Ectodermal cell (in vitro differentiated cells): ENCODE data around the gene JMJD1C.

Experiments used
- H3K27ac ChIP-seq: 2 replicates; pipeline ENCODE4 v1.7.0; 2013; ENCODE audit warnings: mild to moderate bottlenecking, low read depth, low read length; ENCODE audit not compliant: insufficient read depth, poor library complexity, severe bottlenecking
- H3K27me3 ChIP-seq: 2 replicates; pipeline ENCODE4 v1.7.0; 2013; ENCODE audit warnings: mild to moderate bottlenecking, low read length; ENCODE audit not compliant: insufficient read depth, control insufficient read depth, poor library complexity, severe bottlenecking
- H3K36me3 ChIP-seq: one replicate; pipeline ENCODE4 v1.7.0; 2013; ENCODE audit warnings: low read length; ENCODE audit not compliant: control insufficient read depth, insufficient read depth
- H3K4me1 ChIP-seq: one replicate; pipeline ENCODE4 v1.7.0; 2013; ENCODE audit warnings: low read length; ENCODE audit not compliant: control insufficient read depth, insufficient read depth
- H3K4me3 ChIP-seq: 2 replicates; pipeline ENCODE4 v1.7.0; 2013; ENCODE audit warnings: low read depth, low read length, control low read depth; ENCODE audit not compliant: insufficient read depth
- H3K9me3 ChIP-seq: 2 replicates; pipeline ENCODE4 v1.7.0; 2013; ENCODE audit warnings: mild to moderate bottlenecking, low read length, moderate library complexity; ENCODE audit not compliant: control insufficient read depth
- WGBS, 2 experiments: methylation state at CpG; one replicate each; pipeline ENCODE4 v1.1.7; 2013; ENCODE audit warnings: missing lambda C conversion rate in 2 of 2; 5-methylcytosine and 5-hydroxymethylcytosine counted together

Gene JMJD1C

GRCh38 chr10:63366933-63367332, 98.8 kb downstream of the JMJD1C start:
- H3K36me3 ChIP-seq = no peaks in the 10 kb centered on the region
- no peaks in the 10 kb centered on the region for H3K9me3 ChIP-seq
- no peaks in the 10 kb centered on the region for H3K27me3 ChIP-seq
- no peak overlapping the region for H3K27ac ChIP-seq
- no peak overlapping the region for H3K4me3 ChIP-seq
- 93 to 98% methylated on average over 1 of the region's 1 CpG for WGBS, 2 experiments
- no peaks in the 10 kb centered on the region for H3K4me1 ChIP-seq

GRCh38 chr10:63365976-63366765, 99.6 kb downstream of the JMJD1C start:
- no peak overlapping the region for H3K27ac ChIP-seq
- WGBS, 2 experiments = 94 to 98% methylated on average over 1 to 2 of the region's 2 CpGs
- H3K4me1 ChIP-seq = no peaks in the 10 kb centered on the region
- no peaks in the 10 kb centered on the region for H3K9me3 ChIP-seq
- H3K36me3 ChIP-seq = no peaks in the 10 kb centered on the region
- no peak overlapping the region for H3K4me3 ChIP-seq
- H3K27me3 ChIP-seq = no peaks in the 10 kb centered on the region

- Histone ChIP-seq H3K27me3 (no peaks in the 10 kb centered on the region), H3K9me3 (no peaks in the 10 kb centered on the region), H3K27ac (no peak overlapping the region), H3K36me3 (no peaks in the 10 kb centered on the region), H3K4me1 (no peaks in the 10 kb centered on the region), H3K4me3 (no peak overlapping the region)
- 94 to 95% methylated on average over 2 of the region's 2 CpGs for WGBS, 2 experiments
Observed at GRCh38 chr10:63364918-63365317, 100.9 kb downstream of the JMJD1C start.

- Histone ChIP-seq H3K36me3 (no peaks in the 10 kb centered on the region), H3K9me3 (no peaks in the 10 kb centered on the region), H3K4me1 (no peaks in the 10 kb centered on the region), H3K4me3 (no peak overlapping the region), H3K27me3 (no peaks in the 10 kb centered on the region), H3K27ac (no peak overlapping the region)
- WGBS, 2 experiments = 91 to 94% methylated on average over 7 of the region's 7 CpGs
Observed at GRCh38 chr10:63363951-63364350, 101.8 kb downstream of the JMJD1C start.

GRCh38 chr10:63355682-63356081, 110.1 kb downstream of the JMJD1C start:
- Histone ChIP-seq H3K27ac (no peak overlapping the region), H3K9me3 (no peaks in the 10 kb centered on the region), H3K4me1 (no peaks in the 10 kb centered on the region), H3K36me3 (no peaks in the 10 kb centered on the region), H3K27me3 (no peaks in the 10 kb centered on the region), H3K4me3 (no peak overlapping the region)
- 95 to 97% methylated on average over 2 of the region's 2 CpGs for WGBS, 2 experiments

GRCh38 chr10:63352976-63353375, 112.8 kb downstream of the JMJD1C start:
- no peak overlapping the region for H3K4me3 ChIP-seq
- no peaks in the 10 kb centered on the region for H3K9me3 ChIP-seq
- no peak overlapping the region for H3K27ac ChIP-seq
- no peaks in the 10 kb centered on the region for H3K27me3 ChIP-seq
- H3K4me1 ChIP-seq = no peaks in the 10 kb centered on the region
- H3K36me3 ChIP-seq = no peaks in the 10 kb centered on the region
- WGBS, 2 experiments = 89 to 95% methylated on average over 2 to 3 of the region's 3 CpGs

- no peaks in the 10 kb centered on the region for H3K4me1 ChIP-seq
- no peak overlapping the region for H3K4me3 ChIP-seq
- no peaks in the 10 kb centered on the region for H3K27me3 ChIP-seq
- no peaks in the 10 kb centered on the region for H3K9me3 ChIP-seq
- no peaks in the 10 kb centered on the region for H3K36me3 ChIP-seq
- 92 to 96% methylated on average over 3 of the region's 3 CpGs for WGBS, 2 experiments
- H3K27ac ChIP-seq = no peak overlapping the region
Observed at GRCh38 chr10:63348245-63348850, 117.4 kb downstream of the JMJD1C start.

- Histone ChIP-seq H3K9me3 (no peaks in the 10 kb centered on the region), H3K4me1 (no peaks in the 10 kb centered on the region), H3K36me3 (no peaks in the 10 kb centered on the region), H3K27me3 (no peaks in the 10 kb centered on the region), H3K27ac (no peak overlapping the region), H3K4me3 (no peak overlapping the region)
Observed at GRCh38 chr10:63346015-63346441, 119.7 kb downstream of the JMJD1C start.

- no peak overlapping the region for H3K4me3 ChIP-seq
- no peaks in the 10 kb centered on the region for H3K36me3 ChIP-seq
- 100% methylated on average over 1 of the region's 1 CpG for WGBS, 2 experiments
- no peaks in the 10 kb centered on the region for H3K9me3 ChIP-seq
- no peaks in the 10 kb centered on the region for H3K4me1 ChIP-seq
- H3K27ac ChIP-seq = no peak overlapping the region
- H3K27me3 ChIP-seq = no peaks in the 10 kb centered on the region
Observed at GRCh38 chr10:63344269-63344668, 121.5 kb downstream of the JMJD1C start.

- no peaks in the 10 kb centered on the region for H3K27me3 ChIP-seq
- WGBS, 2 experiments = 95 to 100% methylated on average over 2 to 3 of the region's 4 CpGs
Observed at GRCh38 chr10:63343476-63343875, 122.3 kb downstream of the JMJD1C start.

More at GRCh38 chr10:63343476-63343875, 122.3 kb downstream of the JMJD1C start:
- no peaks in the 10 kb centered on the region for H3K9me3 ChIP-seq
- H3K36me3 ChIP-seq = no peaks in the 10 kb centered on the region
- no peak overlapping the region for H3K27ac ChIP-seq
- H3K4me3 ChIP-seq = no peak overlapping the region
- no peaks in the 10 kb centered on the region for H3K4me1 ChIP-seq
